ENCODE measurements around the gene P3H2.

P3H2 gene

GRCh38 chr3:189944285-189945145 lies 176.2 kb downstream of the P3H2 start:
- DNase-seq = no peak

- no peak for DNase-seq
These were observed 177.7 kb downstream of the P3H2 start for GRCh38 chr3:189942948-189943347.

GRCh38 chr3:189941679-189942078 lies 179.0 kb downstream of the P3H2 start:
- DNase-seq = no peak

GRCh38 chr3:189941125-189941524 lies 179.6 kb downstream of the P3H2 start:
- no peak for DNase-seq

GRCh38 chr3:189937302-189938127 lies 183.2 kb downstream of the P3H2 start:
- DNase-seq = peak; percentile 55

GRCh38 chr3:189936201-189936945 lies 184.3 kb downstream of the P3H2 start:
- no peak for DNase-seq

- DNase-seq = no peak
These were observed 192.5 kb downstream of the P3H2 start for GRCh38 chr3:189927975-189928895.

- DNase-seq = no peak
These were observed 198.9 kb downstream of the P3H2 start for GRCh38 chr3:189921770-189922169.

- no peak for DNase-seq
These were observed 205.9 kb downstream of the P3H2 start for GRCh38 chr3:189914799-189915198.

- no peak for DNase-seq
These were observed 209.7 kb downstream of the P3H2 start for GRCh38 chr3:189911001-189911400.

GRCh38 chr3:189909573-189909972 lies 211.1 kb downstream of the P3H2 start:
- no peak for DNase-seq

- DNase-seq = no peak
These were observed 211.6 kb downstream of the P3H2 start for GRCh38 chr3:189909139-189909538.

- DNase-seq = no peak
These were observed 212.1 kb downstream of the P3H2 start for GRCh38 chr3:189908646-189909045.

- DNase-seq = no peak
These were observed 212.9 kb downstream of the P3H2 start for GRCh38 chr3:189907803-189908202.
